Mammary epithelial cell (primary cell): Measurements from ENCODE around the gene CDRT4.

Source experiments
- CTCF ChIP-seq, 2 donors: IDR thresholded peaks in 1 of 2; conservative IDR thresholded peaks in 1 of 2; 2 replicates each; pipeline ENCODE4 v1.5.1; 2011 to 2012; ENCODE audit warnings: inconsistent platforms in 2 of 2, low read length in 2 of 2, mild to moderate bottlenecking in 2 of 2, control low read depth in 1 of 2, low read depth in 1 of 2; ENCODE audit not compliant: insufficient read depth in 1 of 2; ENCODE audit errors: extremely low read depth in 1 of 2
- EZH2 ChIP-seq: IDR thresholded peaks from 2 replicates; pipeline ENCODE4 v1.6.1; 2012; ENCODE audit warnings: low read length, inconsistent platforms, borderline replicate concordance

GRCh38 chr17:15490634-15491261 lies 23.3 kb upstream of the CDRT4 start:
- TF ChIP-seq CTCF (conservative IDR thresholded peaks at IDR 0.05 in 1 of 2, IDR thresholded peaks at IDR 0.05 in 1 of 2; ENCODE audit: extremely low read depth in 1 of 2, insufficient read depth in 1 of 2, low read depth in 1 of 2, low read length in 2 of 2) (no peak), EZH2 (no peak)
